Naive thymus-derived CD4-positive, alpha-beta T cell (primary cell): ENCODE measurements around the gene CCL25. TPM values are rescaled to one million over a fixed set of nuclear protein-coding genes. Genes with fewer than 3 reads are reported as not detected.

Source experiments
- ATAC-seq: fragments of 150-1000 bp; cut with Tn5 transposase; 2 replicates; pipeline ENCODE4 v1.10.0; 2021; ENCODE audit warnings: mild to moderate bottlenecking, moderate library complexity
- CTCF ChIA-PET: fragments of 350-600 bp; sonication (Branson Sonifier 250); formaldehyde crosslinking; loops from one replicate; lab custom pipeline; 2021; ENCODE audit warnings: antibody characterized with exemption; lab: Charles Lee
- POLR2A ChIA-PET: fragments of 350-600 bp; sonication (Branson Sonifier 250); formaldehyde crosslinking; loops from one replicate; lab custom pipeline; 2021; ENCODE audit warnings: antibody characterized with exemption, inconsistent platforms; lab: Charles Lee
- DNase-seq, 9 donors: peaks; one replicate each; pipeline versions ENCODE4 v3.0.0 to v3.0.0-alpha.2; 2020 to 2022; ENCODE audit warnings: mixed read lengths in 1 of 9
- H3K27ac ChIP-seq: one replicate; pipeline ENCODE4 v1.7.0; 2013; ENCODE audit warnings: mild to moderate bottlenecking, low read depth, low read length, moderate library complexity
- H3K27me3 ChIP-seq, 2 donors: one replicate each; pipeline ENCODE4 v1.7.0; 2013; ENCODE audit warnings: low read length in 2 of 2, mild to moderate bottlenecking in 2 of 2, moderate library complexity in 2 of 2; ENCODE audit not compliant: control insufficient read depth in 2 of 2, insufficient read depth in 2 of 2
- H3K36me3 ChIP-seq, 3 experiments: 1 replicate in 2 of 3; 2 replicates in 1 of 3; pipeline ENCODE4 v1.7.0; 2013; ENCODE audit warnings: low read length in 3 of 3, mild to moderate bottlenecking in 3 of 3, moderate library complexity in 1 of 3; ENCODE audit not compliant: insufficient read depth in 3 of 3, control insufficient read depth in 2 of 3
- H3K4me1 ChIP-seq, 2 donors: one replicate each; pipeline ENCODE4 v1.7.0; 2013; ENCODE audit warnings: low read length in 2 of 2, mild to moderate bottlenecking in 2 of 2, moderate library complexity in 1 of 2; ENCODE audit not compliant: control insufficient read depth in 2 of 2, insufficient read depth in 2 of 2
- H3K4me3 ChIP-seq: 2 replicates; pipeline ENCODE4 v1.7.0; 2013; ENCODE audit warnings: mild to moderate bottlenecking, low read length
- H3K9me3 ChIP-seq, 3 experiments: 1 replicate in 2 of 3; 2 replicates in 1 of 3; pipeline ENCODE4 v1.7.0; 2013; ENCODE audit warnings: low read length in 3 of 3; ENCODE audit not compliant: control insufficient read depth in 2 of 3
- H3K27ac Mint-ChIP-seq, 9 donors: one replicate each; pipeline ENCODE4 v1.8.0; 2020 to 2022; ENCODE audit warnings: mixed read lengths in 9 of 9, mild to moderate bottlenecking in 8 of 9, moderate library complexity in 5 of 9, inconsistent platforms in 2 of 9
- H3K27me3 Mint-ChIP-seq, 5 donors: one replicate each; pipeline ENCODE4 v1.8.0; 2021 to 2022; ENCODE audit warnings: mixed read lengths in 5 of 5, mild to moderate bottlenecking in 1 of 5
- H3K36me3 Mint-ChIP-seq, 5 donors: one replicate each; pipeline ENCODE4 v1.8.0; 2020 to 2022; ENCODE audit warnings: mixed read lengths in 5 of 5, mild to moderate bottlenecking in 3 of 5, inconsistent platforms in 1 of 5
- H3K4me1 Mint-ChIP-seq, 7 donors: one replicate each; pipeline ENCODE4 v1.8.0; 2020 to 2022; ENCODE audit warnings: mixed read lengths in 7 of 7, mild to moderate bottlenecking in 3 of 7, inconsistent platforms in 1 of 7
- H3K4me3 Mint-ChIP-seq, 10 donors: one replicate each; pipeline ENCODE4 v1.8.0; 2020 to 2022; ENCODE audit warnings: mild to moderate bottlenecking in 10 of 10, mixed read lengths in 10 of 10, moderate library complexity in 6 of 10, inconsistent platforms in 2 of 10
- H3K9me3 Mint-ChIP-seq, 11 donors: one replicate each; pipeline ENCODE4 v1.8.0; 2020 to 2022; ENCODE audit warnings: mixed read lengths in 11 of 11, mild to moderate bottlenecking in 4 of 11, inconsistent platforms in 1 of 11, moderate library complexity in 1 of 11
- intact Hi-C, 2 donors: fragments of 100-400 bp; cut with micrococcal nuclease; formaldehyde crosslinking; loops; one replicate each; pipeline ENCODE4 v1.15.1; 2023
- polyA plus RNA-seq, 2 donors: library from polyadenylated mRNA; unstranded; fragments of 300-500 nt; fragmentation: Illumina TruSeq; gene quantifications; one replicate each; pipeline ENCODE4 v1.2.3, GENCODE V29; 2021
- total RNA-seq, 6 experiments: library from RNA in 5 of 6; stranded (reverse) in 5 of 6; gene quantifications; 1 replicate in 5 of 6; 2 replicates in 1 of 6; pipeline ENCODE4 v1.2.3 and lab custom pipeline; 2021 to 2026

Gene CCL25
- total and polyA plus RNA-seq, 7 experiments from 2014 or later, result 2.3 TPM; not detected in 6

DNA sequence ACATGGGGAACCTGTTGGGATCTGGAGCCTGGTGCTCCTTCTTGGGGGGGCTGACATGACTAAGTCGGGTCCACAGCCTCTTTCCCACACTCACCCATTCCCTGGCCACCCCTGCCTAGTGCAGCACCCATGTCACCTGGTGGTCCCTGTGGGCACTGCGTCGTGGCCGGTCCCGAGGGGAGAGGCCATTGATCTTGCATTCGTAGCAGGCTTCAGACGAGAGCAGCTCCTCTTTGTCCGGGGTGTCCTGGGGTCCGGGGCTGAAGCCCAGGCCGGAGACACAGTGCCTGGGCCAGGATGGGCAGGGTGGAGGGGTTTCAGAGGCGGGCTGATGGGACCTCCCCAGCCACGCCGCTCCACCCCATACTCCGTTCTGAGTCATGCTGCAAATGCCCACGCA, 19.4 kb downstream of the CCL25 start:
- H3K4me3 Mint-ChIP-seq, result no peak overlapping the region
- ChIA-PET CTCF (interaction anchor here (0.6 kb wide), 1 partner anchor 105 kb away, joined by 3 read pairs; no protein-coding TSS in a partner anchor), POLR2A (no interaction called here)
- H3K4me3 ChIP-seq, result no peak overlapping the region
- ATAC-seq (no peak), DNase-seq (no peak)
- peaks cover 0 to 6% (median 0%) of the 10 kb centered on the region in 5 donors for H3K27me3 Mint-ChIP-seq
- H3K4me1 ChIP-seq, result peaks cover 0 to 4% of the 10 kb centered on the region in 2 donors
- no peaks in the 10 kb centered on the region for H3K36me3 ChIP-seq
- H3K27ac Mint-ChIP-seq, result no peak overlapping the region
- no peaks in the 10 kb centered on the region for H3K27me3 ChIP-seq
- peaks cover 6 to 39% (median 18%) of the 10 kb centered on the region in 11 donors for H3K9me3 Mint-ChIP-seq
- H3K4me1 Mint-ChIP-seq, result peaks cover 0 to 12% (median 4%) of the 10 kb centered on the region in 7 donors
- H3K36me3 Mint-ChIP-seq, result peaks cover 0 to 10% (median 1%) of the 10 kb centered on the region in 5 donors
- peaks cover 0 to 20% (median 7%) of the 10 kb centered on the region in 3 experiments for H3K9me3 ChIP-seq
- intact Hi-C loops, result no loop called here
- no peak overlapping the region for H3K27ac ChIP-seq

DNA sequence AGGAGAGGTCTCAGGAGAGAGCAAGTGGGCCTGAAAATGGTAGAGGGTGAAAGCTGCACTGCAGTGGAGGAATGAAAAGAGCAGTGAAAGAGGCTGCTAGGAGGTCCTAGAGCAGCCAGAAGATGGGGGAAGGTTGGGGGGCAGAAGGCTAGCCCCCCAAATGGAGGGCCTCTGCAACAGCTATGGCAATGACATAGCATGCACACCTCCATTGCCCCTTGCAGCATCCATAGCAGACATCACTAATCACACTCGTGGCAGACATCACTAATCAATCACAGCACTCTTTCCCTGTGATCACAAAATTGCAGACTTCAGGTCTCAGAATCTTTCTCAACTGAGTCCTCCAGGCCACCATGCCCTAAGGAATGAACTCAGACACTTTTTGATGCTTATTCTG, 21.9 kb downstream of the CCL25 start:
- DNase-seq, result no peak
- Mint-ChIP-seq H3K27ac (no peak overlapping the region), H3K27me3 (peaks cover 0 to 6% (median 2%) of the 10 kb centered on the region in 5 donors), H3K4me3 (no peak overlapping the region), H3K36me3 (peaks cover 0 to 6% (median 3%) of the 10 kb centered on the region in 5 donors), H3K4me1 (peaks cover 0 to 12% (median 4%) of the 10 kb centered on the region in 7 donors), H3K9me3 (peaks cover 6 to 30% (median 15%) of the 10 kb centered on the region in 11 donors)
- Histone ChIP-seq H3K36me3 (no peaks in the 10 kb centered on the region), H3K27me3 (no peaks in the 10 kb centered on the region), H3K4me1 (peaks cover 0 to 4% of the 10 kb centered on the region in 2 donors), H3K4me3 (no peak overlapping the region), H3K27ac (no peak overlapping the region), H3K9me3 (peaks cover 0 to 10% (median 2%) of the 10 kb centered on the region in 3 experiments)
- CTCF ChIA-PET, result no interaction called here
- intact Hi-C loops, result no loop called here
- ATAC-seq, result no peak
- POLR2A ChIA-PET, result no interaction called here

GRCh38 chr19:8075158-8076074, 22.9 kb downstream of the CCL25 start:
- POLR2A ChIA-PET, result no interaction called here
- ATAC-seq (no peak), DNase-seq (no peak)
- H3K9me3 Mint-ChIP-seq, result peaks cover 0 to 21% (median 8%) of the 10 kb centered on the region in 11 donors
- H3K36me3 Mint-ChIP-seq, result peaks cover 0 to 4% (median under 1%) of the 10 kb centered on the region in 5 donors
- H3K4me3 Mint-ChIP-seq, result no peak overlapping the region
- H3K4me1 Mint-ChIP-seq, result peaks cover 0 to 12% (median 4%) of the 10 kb centered on the region in 7 donors
- Histone ChIP-seq H3K9me3 (peaks cover 0 to 1% (median 0%) of the 10 kb centered on the region in 3 experiments), H3K27me3 (no peaks in the 10 kb centered on the region), H3K4me1 (peaks cover 0 to 4% of the 10 kb centered on the region in 2 donors), H3K27ac (no peak overlapping the region), H3K4me3 (no peak overlapping the region), H3K36me3 (no peaks in the 10 kb centered on the region)
- H3K27me3 Mint-ChIP-seq, result peaks cover 0 to 6% (median 0%) of the 10 kb centered on the region in 5 donors
- CTCF ChIA-PET, result interaction anchor here (0.6 kb wide), 1 partner anchor 309 kb away, joined by 4 read pairs; no protein-coding TSS in a partner anchor
- intact Hi-C loops, result no loop called here
- no peak overlapping the region for H3K27ac Mint-ChIP-seq

GRCh38 chr19:8079988-8080387, 27.4 kb downstream of the CCL25 start:
- intact Hi-C loops, result no loop called here
- Mint-ChIP-seq H3K27me3 (peaks cover 0 to 6% (median 0%) of the 10 kb centered on the region in 5 donors), H3K36me3 (peaks cover 0 to 7% (median 0%) of the 10 kb centered on the region in 5 donors), H3K9me3 (peaks cover 0 to 2% (median 0%) of the 10 kb centered on the region in 11 donors), H3K4me3 (no peak overlapping the region), H3K4me1 (peaks cover 0 to 2% (median 0%) of the 10 kb centered on the region in 7 donors), H3K27ac (no peak overlapping the region)
- Histone ChIP-seq H3K4me1 (no peaks in the 10 kb centered on the region), H3K27ac (no peak overlapping the region), H3K27me3 (no peaks in the 10 kb centered on the region), H3K9me3 (no peaks in the 10 kb centered on the region), H3K4me3 (no peak overlapping the region), H3K36me3 (no peaks in the 10 kb centered on the region)
- no peak for DNase-seq
- ChIA-PET CTCF (no interaction called here), POLR2A (no interaction called here)
- no peak for ATAC-seq

DNA sequence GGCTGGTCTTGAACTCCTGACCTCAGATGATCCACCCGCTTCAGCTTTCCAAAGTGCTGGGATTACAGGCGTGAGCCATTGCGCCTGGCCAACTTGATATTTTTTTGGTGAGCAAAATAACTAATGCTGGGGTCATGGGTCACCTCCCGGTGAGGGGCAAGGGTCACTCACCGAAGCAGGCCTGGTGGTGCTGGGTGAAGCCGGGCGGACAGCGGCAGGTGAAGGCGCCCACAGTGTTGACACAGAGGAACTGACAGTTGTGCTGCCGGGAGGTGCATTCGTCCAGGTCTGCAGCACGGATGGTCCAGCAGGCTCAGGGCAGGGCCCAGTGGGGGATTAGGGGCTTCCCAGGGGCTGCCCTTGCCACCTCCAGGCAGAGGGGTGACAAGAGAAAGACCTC, 28.3 kb downstream of the CCL25 start:
- no peaks in the 10 kb centered on the region for H3K36me3 ChIP-seq
- Mint-ChIP-seq H3K4me1 (peaks cover 0 to 2% (median 0%) of the 10 kb centered on the region in 7 donors), H3K36me3 (peaks cover 0 to 7% (median 0%) of the 10 kb centered on the region in 5 donors), H3K27me3 (peaks cover 0 to 9% (median 0%) of the 10 kb centered on the region in 5 donors), H3K27ac (no peak overlapping the region), H3K9me3 (peaks cover 0 to 3% (median 0%) of the 10 kb centered on the region in 11 donors), H3K4me3 (no peak overlapping the region)
- intact Hi-C loops, result no loop called here
- H3K27ac ChIP-seq, result no peak overlapping the region
- ChIA-PET POLR2A (no interaction called here), CTCF (no interaction called here)
- H3K27me3 ChIP-seq, result no peaks in the 10 kb centered on the region
- no peak overlapping the region for H3K4me3 ChIP-seq
- ATAC-seq (no peak), DNase-seq (no peak)
- no peaks in the 10 kb centered on the region for H3K9me3 ChIP-seq
- no peaks in the 10 kb centered on the region for H3K4me1 ChIP-seq

DNA sequence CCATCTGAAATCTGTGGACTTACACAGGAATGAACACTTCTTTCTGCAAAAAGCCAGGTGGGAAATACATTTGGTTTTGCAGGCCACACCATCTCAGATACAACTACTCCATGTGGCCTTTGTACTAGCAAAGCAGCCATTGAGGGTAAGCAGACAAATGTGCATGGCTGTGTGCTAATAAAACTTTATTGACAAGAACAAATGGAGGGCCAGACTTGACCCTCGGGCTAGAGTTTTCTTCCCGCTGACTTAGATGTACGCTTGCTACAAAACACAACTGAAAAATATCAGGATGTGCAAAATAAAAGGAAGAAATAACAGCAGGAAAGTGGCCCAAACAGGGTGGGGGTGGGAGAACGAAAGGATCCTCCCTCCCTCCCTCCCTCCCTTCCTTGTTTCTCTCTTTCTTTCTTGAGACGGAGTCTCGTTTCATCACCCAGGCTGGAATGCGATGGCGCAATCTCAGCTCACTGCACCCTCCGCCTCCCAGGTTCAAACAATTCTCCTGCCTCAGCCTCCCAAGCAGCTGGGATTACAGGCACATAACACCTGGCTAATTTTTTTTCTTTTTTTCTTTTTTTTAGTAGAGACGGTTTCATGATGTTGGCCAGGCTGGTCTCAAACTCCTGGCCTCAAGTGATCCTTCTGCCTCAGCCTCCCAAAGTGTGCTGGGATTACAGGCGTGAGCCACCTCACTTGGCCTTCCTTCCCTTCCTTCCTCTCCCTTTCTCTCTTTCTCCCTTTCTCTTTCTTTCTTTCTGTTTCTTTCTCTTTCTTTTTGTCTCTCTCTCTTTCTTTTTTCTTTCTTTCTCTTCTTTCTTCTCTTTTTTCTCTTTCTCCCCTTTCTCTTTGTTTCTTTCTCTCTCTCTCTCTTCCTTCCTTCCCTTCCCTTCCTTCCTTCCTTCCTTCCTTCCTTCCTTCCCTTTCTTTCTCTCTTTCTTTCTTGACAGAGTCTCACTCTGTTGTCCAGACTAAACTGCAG, 29.3 kb downstream of the CCL25 start:
- Histone ChIP-seq H3K9me3 (no peaks in the 10 kb centered on the region), H3K4me3 (no peak overlapping the region), H3K36me3 (no peaks in the 10 kb centered on the region), H3K4me1 (no peaks in the 10 kb centered on the region), H3K27ac (no peak overlapping the region), H3K27me3 (no peaks in the 10 kb centered on the region)
- Mint-ChIP-seq H3K4me1 (peaks cover 0 to 2% (median 0%) of the 10 kb centered on the region in 7 donors), H3K27ac (no peak overlapping the region), H3K9me3 (peaks cover 0 to 3% (median 0%) of the 10 kb centered on the region in 11 donors), H3K4me3 (no peak overlapping the region), H3K27me3 (peaks cover 0 to 9% (median 0%) of the 10 kb centered on the region in 5 donors), H3K36me3 (peaks cover 0 to 7% (median 0%) of the 10 kb centered on the region in 5 donors)
- ChIA-PET POLR2A (no interaction called here), CTCF (no interaction called here)
- ATAC-seq, result no peak
- intact Hi-C loops, result no loop called here
- no peak for DNase-seq
